Right renal pelvis (tissue), 4 donors: ENCODE measurements around the gene ADA. TPM values are rescaled to one million over a fixed set of nuclear protein-coding genes. Genes with fewer than 3 reads are reported as not detected.

Experiments used
- polyA plus RNA-seq, 4 donors: library from polyadenylated mRNA; unstranded; fragments of 120-200 nt; gene quantifications; one replicate each; pipeline ENCODE4 v1.2.1, GENCODE V29; 2013; ENCODE audit not compliant: insufficient read length in 4 of 4

The ADA gene
- polyA plus RNA-seq, 4 donors = 5.9 to 7.5 (median 7.0) TPM

Other genes starting within 250 kb of the ADA start
- 10 to 100 TPM; 12.5 to 14.1 (median 13.0) TPM for gene TTPAL, start 175.8 kb downstream of the ADA start, polyA plus RNA-seq
- 10 to 100 TPM; 66.1 to 82.0 (median 77.4) TPM for gene SERINC3, start 129.6 kb downstream of the ADA start, polyA plus RNA-seq
- 10 to 100 TPM; 61.2 to 73.4 (median 68.2) TPM for gene PKIG, start 69.1 kb downstream of the ADA start, polyA plus RNA-seq
- gene CCN5, start 63.7 kb upstream of the ADA start, polyA plus RNA-seq = under 1 TPM in 3 of 4 donors, not detected in 1; 0.06 to 0.10 (median 0.07) TPM
- under 1 TPM in 3 of 4 donors, not detected in 1; 0.09 to 0.19 (median 0.10) TPM for gene KCNK15, start 94.2 kb upstream of the ADA start, polyA plus RNA-seq
- under 1 TPM; 0.64 to 0.99 (median 0.78) TPM for gene RIMS4, start 158.8 kb upstream of the ADA start, polyA plus RNA-seq
- gene YWHAB, start 234.0 kb upstream of the ADA start, polyA plus RNA-seq = 100 to 1,000 TPM; 216 to 245 (median 236) TPM